Neural cell (in vitro differentiated cells): ENCODE results near the gene TPH2. TPM values are rescaled to one million over a fixed set of nuclear protein-coding genes. Genes with fewer than 3 reads are reported as not detected.

Experiments
- H2AFZ ChIP-seq: fragments of 200-600, 300-800 bp; sonication (generic), shearing (Covaris generic); 2 replicates; pipeline ENCODE4 v1.6.0; 2014; ENCODE audit warnings: low read depth, mild to moderate bottlenecking, antibody characterized with exemption, low read length, moderate library complexity
- H3F3A ChIP-seq: fragments of 200-600 bp; shearing (Covaris generic); 2 replicates; pipeline ENCODE4 v1.6.1; 2016; ENCODE audit warnings: mild to moderate bottlenecking, moderate library complexity, mixed read lengths, antibody characterized with exemption, low read length; ENCODE audit not compliant: insufficient read depth, poor library complexity, severe bottlenecking
- H3K27ac ChIP-seq: fragments of 200-600, 300-800 bp; sonication (generic), shearing (Covaris generic); 2 replicates; pipeline ENCODE4 v1.5.1; 2014; ENCODE audit warnings: mild to moderate bottlenecking, low read length, moderate library complexity
- H3K27me3 ChIP-seq: fragments of 300-800, 200-600 bp; sonication (generic), shearing (Covaris generic); 2 replicates; pipeline ENCODE4 v1.6.0; 2014; ENCODE audit warnings: mild to moderate bottlenecking, low read depth, low read length, moderate library complexity; ENCODE audit not compliant: insufficient read depth
- H3K36me3 ChIP-seq: fragments of 300-800, 200-600 bp; sonication (generic), shearing (Covaris generic); 2 replicates; pipeline ENCODE4 v1.5.1; 2014; ENCODE audit warnings: mild to moderate bottlenecking, antibody characterized with exemption, low read length, moderate library complexity; ENCODE audit not compliant: insufficient read depth
- H3K4me2 ChIP-seq: fragments of 300-800, 200-600 bp; sonication (generic), shearing (Covaris generic); 2 replicates; pipeline ENCODE4 v1.6.0; 2014; ENCODE audit warnings: mild to moderate bottlenecking, low read length
- H3K4me3 ChIP-seq: fragments of 300-800, 200-600 bp; sonication (generic), shearing (Covaris generic); 2 replicates; pipeline ENCODE4 v1.5.1; 2014; ENCODE audit warnings: mild to moderate bottlenecking, low read length, moderate library complexity
- H3K79me2 ChIP-seq: fragments of 200-600 bp; shearing (Covaris generic); replicated peaks from 2 replicates; pipeline ENCODE4 v1.6.0; 2014; ENCODE audit warnings: mild to moderate bottlenecking, low read length, moderate library complexity; ENCODE audit not compliant: insufficient read depth
- H3K9ac ChIP-seq: fragments of 300-800, 200-600 bp; sonication (generic), shearing (Covaris generic); 2 replicates; pipeline ENCODE4 v1.6.1; 2016; ENCODE audit warnings: mild to moderate bottlenecking, low read length, mixed read lengths
- H3K9me2 ChIP-seq: fragments of 200-600 bp; shearing (Covaris generic); 2 replicates; pipeline ENCODE4 v1.6.1; 2016; ENCODE audit warnings: mild to moderate bottlenecking, low read length, mixed read lengths; ENCODE audit not compliant: insufficient read depth
- H3K9me3 ChIP-seq: fragments of 200-600, 300-800 bp; sonication (generic), shearing (Covaris generic); 2 replicates; pipeline ENCODE4 v1.6.1; 2016; ENCODE audit warnings: mild to moderate bottlenecking, mixed run types, low read length, moderate library complexity, mixed read lengths
- H4K20me1 ChIP-seq: fragments of 200-600 bp; shearing (Covaris generic); 2 replicates; pipeline ENCODE4 v1.6.1; 2016; ENCODE audit warnings: mild to moderate bottlenecking, mixed run types; ENCODE audit not compliant: insufficient read depth
- EP300 ChIP-seq: fragments of 450-650 bp; conservative IDR thresholded peaks from 2 replicates; pipeline ENCODE4 v1.6.1; 2014; ENCODE audit warnings: antibody characterized with exemption, mild to moderate bottlenecking, moderate library complexity; ENCODE audit not compliant: poor library complexity, severe bottlenecking
- EZH2 ChIP-seq: fragments of 200-600, 300-800 bp; shearing (Covaris generic), sonication (generic); IDR thresholded peaks from 2 replicates; pipeline ENCODE4 v1.6.1; 2014; ENCODE audit warnings: antibody characterized with exemption, low read length, borderline replicate concordance, mild to moderate bottlenecking; ENCODE audit not compliant: insufficient read depth, poor library complexity, severe bottlenecking
- MXI1 ChIP-seq: fragments of 450-650 bp; conservative IDR thresholded peaks from 2 replicates; pipeline ENCODE4 v1.6.1; 2014; ENCODE audit warnings: antibody characterized with exemption, mild to moderate bottlenecking; ENCODE audit not compliant: poor library complexity, severe bottlenecking
- POLR2AphosphoS5 ChIP-seq: IDR thresholded peaks from 2 replicates; pipeline ENCODE4 v1.6.1; 2012
- RAD21 ChIP-seq: fragments of 450-650 bp; conservative IDR thresholded peaks from 2 replicates; pipeline ENCODE4 v1.6.1; 2014; ENCODE audit warnings: antibody characterized with exemption, mild to moderate bottlenecking, moderate library complexity
- SMC3 ChIP-seq: fragments of 450-650 bp; conservative IDR thresholded peaks from 2 replicates; pipeline ENCODE4 v1.6.1; 2014; ENCODE audit warnings: antibody characterized with exemption, mild to moderate bottlenecking, moderate library complexity; ENCODE audit not compliant: poor library complexity
- TAF1 ChIP-seq: IDR thresholded peaks from 2 replicates; pipeline ENCODE4 v1.6.1; 2012; ENCODE audit warnings: low read depth
- polyA plus RNA-seq: library from polyadenylated mRNA; depleted of rRNA; stranded (reverse); fragments of >200 nt; gene quantifications from 2 replicates; pipeline ENCODE4 v1.2.3, GENCODE V29; 2014
- TF ChIP-seq, protein P1 (sequence below): IDR thresholded peaks from 2 replicates; pipeline ENCODE4 v1.6.1; 2012; ENCODE audit warnings: borderline replicate concordance
- TF ChIP-seq, protein P2 (sequence below): fragments of 450-650 bp; IDR thresholded peaks from 2 replicates; pipeline ENCODE4 v1.5.1; 2014; ENCODE audit warnings: antibody characterized with exemption, mild to moderate bottlenecking, moderate library complexity; ENCODE audit not compliant: poor library complexity, severe bottlenecking

The TPH2 gene
- polyA plus RNA-seq, 1 donor from 2014 or later: 0.33 TPM

DNA sequence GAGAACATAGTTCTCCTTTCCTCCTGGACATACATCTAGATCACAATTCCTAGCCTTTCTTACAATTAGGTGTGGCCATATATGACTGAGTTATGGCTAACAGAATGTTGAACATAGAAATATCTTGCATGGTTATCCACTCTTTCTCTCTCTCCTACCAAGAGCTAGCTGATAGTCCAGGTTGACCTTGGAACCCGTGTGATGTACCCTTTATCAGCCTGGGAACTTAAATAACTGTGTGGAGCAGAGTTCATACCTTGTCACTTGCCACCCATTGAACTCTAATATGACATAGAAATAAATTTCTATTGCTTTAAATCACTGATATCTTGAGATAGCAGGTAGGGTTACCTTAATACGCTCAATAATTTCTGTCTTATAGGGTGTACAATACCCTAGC, 115.9 kb downstream of the TPH2 start:
- H3K27me3 ChIP-seq: no peaks in the 10 kb centered on the region
- TF ChIP-seq SMC3: no peak
- TF ChIP-seq MXI1: no peak
- no peak for TF ChIP-seq POLR2AphosphoS5
- no peak for TF ChIP-seq TAF1
- TF ChIP-seq, protein P1, sequence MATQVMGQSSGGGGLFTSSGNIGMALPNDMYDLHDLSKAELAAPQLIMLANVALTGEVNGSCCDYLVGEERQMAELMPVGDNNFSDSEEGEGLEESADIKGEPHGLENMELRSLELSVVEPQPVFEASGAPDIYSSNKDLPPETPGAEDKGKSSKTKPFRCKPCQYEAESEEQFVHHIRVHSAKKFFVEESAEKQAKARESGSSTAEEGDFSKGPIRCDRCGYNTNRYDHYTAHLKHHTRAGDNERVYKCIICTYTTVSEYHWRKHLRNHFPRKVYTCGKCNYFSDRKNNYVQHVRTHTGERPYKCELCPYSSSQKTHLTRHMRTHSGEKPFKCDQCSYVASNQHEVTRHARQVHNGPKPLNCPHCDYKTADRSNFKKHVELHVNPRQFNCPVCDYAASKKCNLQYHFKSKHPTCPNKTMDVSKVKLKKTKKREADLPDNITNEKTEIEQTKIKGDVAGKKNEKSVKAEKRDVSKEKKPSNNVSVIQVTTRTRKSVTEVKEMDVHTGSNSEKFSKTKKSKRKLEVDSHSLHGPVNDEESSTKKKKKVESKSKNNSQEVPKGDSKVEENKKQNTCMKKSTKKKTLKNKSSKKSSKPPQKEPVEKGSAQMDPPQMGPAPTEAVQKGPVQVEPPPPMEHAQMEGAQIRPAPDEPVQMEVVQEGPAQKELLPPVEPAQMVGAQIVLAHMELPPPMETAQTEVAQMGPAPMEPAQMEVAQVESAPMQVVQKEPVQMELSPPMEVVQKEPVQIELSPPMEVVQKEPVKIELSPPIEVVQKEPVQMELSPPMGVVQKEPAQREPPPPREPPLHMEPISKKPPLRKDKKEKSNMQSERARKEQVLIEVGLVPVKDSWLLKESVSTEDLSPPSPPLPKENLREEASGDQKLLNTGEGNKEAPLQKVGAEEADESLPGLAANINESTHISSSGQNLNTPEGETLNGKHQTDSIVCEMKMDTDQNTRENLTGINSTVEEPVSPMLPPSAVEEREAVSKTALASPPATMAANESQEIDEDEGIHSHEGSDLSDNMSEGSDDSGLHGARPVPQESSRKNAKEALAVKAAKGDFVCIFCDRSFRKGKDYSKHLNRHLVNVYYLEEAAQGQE: no peak
- TF ChIP-seq EZH2: no peak
- TF ChIP-seq, protein P2, sequence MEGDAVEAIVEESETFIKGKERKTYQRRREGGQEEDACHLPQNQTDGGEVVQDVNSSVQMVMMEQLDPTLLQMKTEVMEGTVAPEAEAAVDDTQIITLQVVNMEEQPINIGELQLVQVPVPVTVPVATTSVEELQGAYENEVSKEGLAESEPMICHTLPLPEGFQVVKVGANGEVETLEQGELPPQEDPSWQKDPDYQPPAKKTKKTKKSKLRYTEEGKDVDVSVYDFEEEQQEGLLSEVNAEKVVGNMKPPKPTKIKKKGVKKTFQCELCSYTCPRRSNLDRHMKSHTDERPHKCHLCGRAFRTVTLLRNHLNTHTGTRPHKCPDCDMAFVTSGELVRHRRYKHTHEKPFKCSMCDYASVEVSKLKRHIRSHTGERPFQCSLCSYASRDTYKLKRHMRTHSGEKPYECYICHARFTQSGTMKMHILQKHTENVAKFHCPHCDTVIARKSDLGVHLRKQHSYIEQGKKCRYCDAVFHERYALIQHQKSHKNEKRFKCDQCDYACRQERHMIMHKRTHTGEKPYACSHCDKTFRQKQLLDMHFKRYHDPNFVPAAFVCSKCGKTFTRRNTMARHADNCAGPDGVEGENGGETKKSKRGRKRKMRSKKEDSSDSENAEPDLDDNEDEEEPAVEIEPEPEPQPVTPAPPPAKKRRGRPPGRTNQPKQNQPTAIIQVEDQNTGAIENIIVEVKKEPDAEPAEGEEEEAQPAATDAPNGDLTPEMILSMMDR: no peak
- TF ChIP-seq RAD21: no peak
- TF ChIP-seq EP300: no peak
- H3K36me3 ChIP-seq: no peaks in the 10 kb centered on the region
- H3K9me3 ChIP-seq: no peaks in the 10 kb centered on the region
- no peak overlapping the region for H3K9ac ChIP-seq
- no peak overlapping the region for H3K27ac ChIP-seq
- no peak overlapping the region for H3K4me2 ChIP-seq
- no peaks in the 10 kb centered on the region for H3K79me2 ChIP-seq
- no peaks in the 10 kb centered on the region for H3F3A ChIP-seq
- H3K4me3 ChIP-seq: no peak overlapping the region
- H2AFZ ChIP-seq: no peak overlapping the region
- H4K20me1 ChIP-seq: no peaks in the 10 kb centered on the region
- no peaks in the 10 kb centered on the region for H3K9me2 ChIP-seq

DNA sequence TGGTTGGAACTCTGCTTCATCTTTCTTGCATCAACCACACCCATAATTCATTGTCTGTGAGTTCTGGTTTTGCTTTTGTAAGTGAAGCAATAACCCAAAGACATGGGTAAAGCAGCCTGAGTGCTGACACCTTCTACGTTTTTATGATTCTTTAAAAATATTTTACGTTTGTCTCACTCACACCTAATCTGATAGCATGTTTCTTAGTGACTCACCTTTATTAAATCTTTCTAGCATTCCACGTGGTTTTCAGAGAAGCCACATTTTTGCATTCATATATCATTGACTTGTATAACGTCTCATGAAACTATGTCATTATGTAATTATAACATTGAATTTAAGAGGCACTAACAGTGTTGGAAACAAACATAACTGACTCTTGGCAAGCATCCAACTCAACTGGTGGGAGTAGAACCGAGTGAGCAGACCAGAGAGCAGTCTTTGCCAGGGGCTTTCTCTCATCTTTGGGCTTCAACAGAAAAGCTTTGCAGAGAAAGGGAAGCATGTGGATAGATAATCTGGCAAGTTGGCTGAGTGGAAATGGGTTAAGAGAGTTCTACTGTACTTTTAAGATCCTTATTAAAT, 118.8 kb downstream of the TPH2 start:
- no peak overlapping the region for H3K4me2 ChIP-seq
- H3K27ac ChIP-seq: no peak overlapping the region
- TF ChIP-seq RAD21: no peak
- no peak for TF ChIP-seq MXI1
- TF ChIP-seq, protein P1: no peak
- TF ChIP-seq EP300: no peak
- no peak for TF ChIP-seq POLR2AphosphoS5
- TF ChIP-seq SMC3: no peak
- no peak for TF ChIP-seq TAF1
- TF ChIP-seq, protein P2: no peak
- TF ChIP-seq EZH2: no peak

More for the DNA sequence above, 118.8 kb downstream of the TPH2 start:
- no peak overlapping the region for H2AFZ ChIP-seq
- H3K4me3 ChIP-seq: no peak overlapping the region
- no peaks in the 10 kb centered on the region for H3F3A ChIP-seq
- no peaks in the 10 kb centered on the region for H3K9me3 ChIP-seq
- H3K27me3 ChIP-seq: no peaks in the 10 kb centered on the region
- H3K9me2 ChIP-seq: no peaks in the 10 kb centered on the region
- H4K20me1 ChIP-seq: no peaks in the 10 kb centered on the region
- no peaks in the 10 kb centered on the region for H3K79me2 ChIP-seq
- H3K9ac ChIP-seq: no peak overlapping the region
- no peaks in the 10 kb centered on the region for H3K36me3 ChIP-seq
